Measurements from ENCODE around the gene ABHD12.

The ABHD12 gene

DNA sequence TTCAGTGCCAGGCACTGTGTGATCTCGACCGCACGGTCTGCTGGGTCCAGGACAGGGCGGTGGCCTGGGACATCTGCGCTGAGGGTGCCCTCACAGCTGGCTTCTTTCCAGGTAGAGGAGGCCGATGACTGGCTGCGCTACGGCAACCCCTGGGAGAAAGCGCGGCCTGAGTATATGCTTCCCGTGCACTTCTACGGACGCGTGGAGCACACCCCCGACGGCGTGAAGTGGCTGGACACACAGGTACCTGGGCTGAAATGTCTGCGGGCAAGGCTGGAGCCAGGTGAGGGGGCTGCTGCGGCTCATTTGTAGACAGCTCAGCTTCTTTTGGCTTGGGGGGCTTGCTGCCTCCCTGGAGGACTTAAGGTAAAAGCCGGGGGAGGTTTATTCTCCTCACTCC lies 116.2 kb downstream of the ABHD12 start (continued):
- no peak for TF ChIP-seq PATZ1 (CRISPR knock-in tag; IDR thresholded peaks at IDR 0.05; ENCODE audit: borderline replicate concordance)

GRCh38 chr20:25273541-25274358 lies 116.9 kb downstream of the ABHD12 start:
- ATAC-seq: no peak
- TF ChIP-seq ZC3H10 (CRISPR knock-in tag; IDR thresholded peaks at IDR 0.05) (no peak), CSDC2 (CRISPR knock-in tag; IDR thresholded peaks at IDR 0.05) (no peak), PPARA (CRISPR knock-in tag; IDR thresholded peaks at IDR 0.05; ENCODE audit: borderline replicate concordance) (no peak), PATZ1 (CRISPR knock-in tag; IDR thresholded peaks at IDR 0.05; ENCODE audit: borderline replicate concordance) (no peak), GLIS3 (CRISPR knock-in tag; IDR thresholded peaks at IDR 0.05) (no peak), ZNF565 (CRISPR knock-in tag; conservative IDR thresholded peaks at IDR 0.05; ENCODE audit: low read depth) (no peak), TOX (CRISPR knock-in tag; IDR thresholded peaks at IDR 0.05; ENCODE audit: borderline replicate concordance) (no peak), CSRNP3 (CRISPR knock-in tag; IDR thresholded peaks at IDR 0.05) (no peak), BACH2 (CRISPR knock-in tag; IDR thresholded peaks at IDR 0.05; ENCODE audit: borderline replicate concordance) (no peak), ISL1 (CRISPR knock-in tag; IDR thresholded peaks at IDR 0.05) (no peak)
- TF ChIP-seq, protein P1, sequence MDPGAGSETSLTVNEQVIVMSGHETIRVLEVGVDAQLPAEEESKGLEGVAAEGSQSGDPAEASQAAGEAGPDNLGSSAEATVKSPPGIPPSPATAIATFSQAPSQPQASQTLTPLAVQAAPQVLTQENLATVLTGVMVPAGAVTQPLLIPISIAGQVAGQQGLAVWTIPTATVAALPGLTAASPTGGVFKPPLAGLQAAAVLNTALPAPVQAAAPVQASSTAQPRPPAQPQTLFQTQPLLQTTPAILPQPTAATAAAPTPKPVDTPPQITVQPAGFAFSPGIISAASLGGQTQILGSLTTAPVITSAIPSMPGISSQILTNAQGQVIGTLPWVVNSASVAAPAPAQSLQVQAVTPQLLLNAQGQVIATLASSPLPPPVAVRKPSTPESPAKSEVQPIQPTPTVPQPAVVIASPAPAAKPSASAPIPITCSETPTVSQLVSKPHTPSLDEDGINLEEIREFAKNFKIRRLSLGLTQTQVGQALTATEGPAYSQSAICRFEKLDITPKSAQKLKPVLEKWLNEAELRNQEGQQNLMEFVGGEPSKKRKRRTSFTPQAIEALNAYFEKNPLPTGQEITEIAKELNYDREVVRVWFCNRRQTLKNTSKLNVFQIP (CRISPR knock-in tag; IDR thresholded peaks at IDR 0.05; ENCODE audit: borderline replicate concordance, low read depth): no peak

- no peak for ATAC-seq
- TF ChIP-seq ZFP30 (CRISPR knock-in tag; IDR thresholded peaks at IDR 0.05) (no peak), TOX (CRISPR knock-in tag; IDR thresholded peaks at IDR 0.05; ENCODE audit: borderline replicate concordance) (no peak), ZNF8 (CRISPR knock-in tag; IDR thresholded peaks at IDR 0.05) (no peak), CSDC2 (CRISPR knock-in tag; IDR thresholded peaks at IDR 0.05) (no peak), RARB (CRISPR knock-in tag; IDR thresholded peaks at IDR 0.05) (no peak), BACH2 (CRISPR knock-in tag; IDR thresholded peaks at IDR 0.05; ENCODE audit: borderline replicate concordance) (no peak), ZNF565 (CRISPR knock-in tag; conservative IDR thresholded peaks at IDR 0.05; ENCODE audit: low read depth) (no peak), PATZ1 (CRISPR knock-in tag; IDR thresholded peaks at IDR 0.05; ENCODE audit: borderline replicate concordance) (no peak)
- TF ChIP-seq, protein P2, sequence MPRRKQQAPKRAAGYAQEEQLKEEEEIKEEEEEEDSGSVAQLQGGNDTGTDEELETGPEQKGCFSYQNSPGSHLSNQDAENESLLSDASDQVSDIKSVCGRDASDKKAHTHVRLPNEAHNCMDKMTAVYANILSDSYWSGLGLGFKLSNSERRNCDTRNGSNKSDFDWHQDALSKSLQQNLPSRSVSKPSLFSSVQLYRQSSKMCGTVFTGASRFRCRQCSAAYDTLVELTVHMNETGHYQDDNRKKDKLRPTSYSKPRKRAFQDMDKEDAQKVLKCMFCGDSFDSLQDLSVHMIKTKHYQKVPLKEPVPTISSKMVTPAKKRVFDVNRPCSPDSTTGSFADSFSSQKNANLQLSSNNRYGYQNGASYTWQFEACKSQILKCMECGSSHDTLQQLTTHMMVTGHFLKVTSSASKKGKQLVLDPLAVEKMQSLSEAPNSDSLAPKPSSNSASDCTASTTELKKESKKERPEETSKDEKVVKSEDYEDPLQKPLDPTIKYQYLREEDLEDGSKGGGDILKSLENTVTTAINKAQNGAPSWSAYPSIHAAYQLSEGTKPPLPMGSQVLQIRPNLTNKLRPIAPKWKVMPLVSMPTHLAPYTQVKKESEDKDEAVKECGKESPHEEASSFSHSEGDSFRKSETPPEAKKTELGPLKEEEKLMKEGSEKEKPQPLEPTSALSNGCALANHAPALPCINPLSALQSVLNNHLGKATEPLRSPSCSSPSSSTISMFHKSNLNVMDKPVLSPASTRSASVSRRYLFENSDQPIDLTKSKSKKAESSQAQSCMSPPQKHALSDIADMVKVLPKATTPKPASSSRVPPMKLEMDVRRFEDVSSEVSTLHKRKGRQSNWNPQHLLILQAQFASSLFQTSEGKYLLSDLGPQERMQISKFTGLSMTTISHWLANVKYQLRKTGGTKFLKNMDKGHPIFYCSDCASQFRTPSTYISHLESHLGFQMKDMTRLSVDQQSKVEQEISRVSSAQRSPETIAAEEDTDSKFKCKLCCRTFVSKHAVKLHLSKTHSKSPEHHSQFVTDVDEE (CRISPR knock-in tag; IDR thresholded peaks at IDR 0.05): no peak
- TF ChIP-seq, protein P1 (CRISPR knock-in tag; IDR thresholded peaks at IDR 0.05; ENCODE audit: borderline replicate concordance, low read depth): no peak
Observed at GRCh38 chr20:25273046-25273445, 117.6 kb downstream of the ABHD12 start.
